WTC11 (cell line): ENCODE data around the gene TAF1L. TPM values are rescaled to one million over a fixed set of nuclear protein-coding genes. Genes with fewer than 3 reads are reported as not detected.

Source experiments
- ATAC-seq: fragments of 200-7000 bp; cut with Tn5 transposase; 2 replicates; pipeline ENCODE4 v1.10.0; 2021; ENCODE audit warnings: mild to moderate bottlenecking, moderate library complexity
- CTCF ChIA-PET: fragments of 300-600 bp; sonication (Branson Sonifier 250); formaldehyde crosslinking; loops from one replicate; lab custom pipeline; 2021; ENCODE audit warnings: antibody characterized with exemption; lab: Charles Lee
- POLR2A ChIA-PET: fragments of 350-600 bp; sonication (Branson Sonifier 250); formaldehyde crosslinking; loops from one replicate; lab custom pipeline; 2021; ENCODE audit warnings: antibody characterized with exemption; lab: Charles Lee
- DNase-seq: peaks from one replicate; pipeline ENCODE4 v3.0.0; 2021; ENCODE audit warnings: low spot score
- H3K27ac Mint-ChIP-seq: 2 replicates; pipeline ENCODE4 v1.8.0; 2021; ENCODE audit warnings: mixed read lengths
- H3K27me3 Mint-ChIP-seq: 2 replicates; pipeline ENCODE4 v1.8.0; 2021; ENCODE audit warnings: low read depth, mild to moderate bottlenecking, moderate library complexity, mixed read lengths
- H3K36me3 Mint-ChIP-seq: 2 replicates; pipeline ENCODE4 v1.8.0; 2021; ENCODE audit warnings: mixed read lengths
- H3K4me1 Mint-ChIP-seq: 2 replicates; pipeline ENCODE4 v1.8.0; 2022; ENCODE audit warnings: mixed read lengths
- H3K4me3 Mint-ChIP-seq: 2 replicates; pipeline ENCODE4 v1.8.0; 2021; ENCODE audit warnings: mild to moderate bottlenecking, moderate library complexity, mixed read lengths
- H3K9me3 Mint-ChIP-seq: 2 replicates; pipeline ENCODE4 v1.8.0; 2021; ENCODE audit warnings: mixed read lengths
- ATF3 ChIP-seq: sonication (generic); formaldehyde crosslinking; conservative IDR thresholded peaks from 2 replicates; pipeline ENCODE4 v1.8.1; 2022; ENCODE audit warnings: mild to moderate bottlenecking, missing genetic modification reagents
- CBFB ChIP-seq: sonication (generic); formaldehyde crosslinking; IDR thresholded peaks from 2 replicates; pipeline ENCODE4 v1.8.1; 2022; ENCODE audit warnings: mild to moderate bottlenecking, low read depth, missing genetic modification reagents
- FOXK1 ChIP-seq: sonication (generic); formaldehyde crosslinking; IDR thresholded peaks from 2 replicates; pipeline ENCODE4 v1.8.0; 2022; ENCODE audit warnings: mild to moderate bottlenecking, moderate library complexity, missing genetic modification reagents
- HMGXB4 ChIP-seq: sonication (generic); formaldehyde crosslinking; IDR thresholded peaks from 2 replicates; pipeline ENCODE4 v1.8.1; 2023; ENCODE audit warnings: mild to moderate bottlenecking, moderate library complexity, missing genetic modification reagents
- JUN ChIP-seq: sonication (generic); formaldehyde crosslinking; IDR thresholded peaks from 2 replicates; pipeline ENCODE4 v1.8.0; 2023; ENCODE audit warnings: mild to moderate bottlenecking, missing genetic modification reagents
- MXD4 ChIP-seq: fragments of 250-450 bp; sonication (Bioruptor Pico); IDR thresholded peaks from 2 replicates; pipeline ENCODE4 v1.8.0; 2021; ENCODE audit warnings: mild to moderate bottlenecking, moderate library complexity, borderline replicate concordance
- NR2C2 ChIP-seq: sonication (generic); formaldehyde crosslinking; IDR thresholded peaks from 2 replicates; pipeline ENCODE4 v1.8.0; 2022; ENCODE audit warnings: mild to moderate bottlenecking, missing genetic modification reagents
- NR3C1 ChIP-seq: sonication (generic); formaldehyde crosslinking; conservative IDR thresholded peaks from 2 replicates; pipeline ENCODE4 v1.8.1; 2023; ENCODE audit warnings: low read depth, mild to moderate bottlenecking, missing genetic modification reagents
- OVOL2 ChIP-seq: fragments of 250-450 bp; sonication (Bioruptor Pico); IDR thresholded peaks from 2 replicates; pipeline ENCODE4 v1.9.0; 2021; ENCODE audit warnings: mild to moderate bottlenecking, borderline replicate concordance
- RELA ChIP-seq: sonication (generic); formaldehyde crosslinking; IDR thresholded peaks from 2 replicates; pipeline ENCODE4 v1.8.1; 2022; ENCODE audit warnings: missing genetic modification reagents, mild to moderate bottlenecking, borderline replicate concordance
- STAT6 ChIP-seq: sonication (generic); formaldehyde crosslinking; conservative IDR thresholded peaks from 2 replicates; pipeline ENCODE4 v1.8.1; 2023; ENCODE audit warnings: mild to moderate bottlenecking, low read depth, missing genetic modification reagents, moderate library complexity
- TEAD1 ChIP-seq: sonication (generic); formaldehyde crosslinking; IDR thresholded peaks from 2 replicates; pipeline ENCODE4 v1.8.0; 2022; ENCODE audit warnings: mild to moderate bottlenecking, missing genetic modification reagents
- TEAD4 ChIP-seq: sonication (generic); formaldehyde crosslinking; IDR thresholded peaks from 2 replicates; pipeline ENCODE4 v1.8.0; 2022; ENCODE audit warnings: mild to moderate bottlenecking, missing genetic modification reagents
- TP53 ChIP-seq: sonication (generic); formaldehyde crosslinking; IDR thresholded peaks from 2 replicates; pipeline ENCODE4 v1.8.1; 2023; ENCODE audit warnings: mild to moderate bottlenecking, missing genetic modification reagents
- ZBTB21 ChIP-seq: sonication (generic); formaldehyde crosslinking; IDR thresholded peaks from 2 replicates; pipeline ENCODE4 v1.8.1; 2023; ENCODE audit warnings: mild to moderate bottlenecking, missing genetic modification reagents, borderline replicate concordance
- ZMAT4 ChIP-seq: fragments of 250-450 bp; sonication (Bioruptor Pico); IDR thresholded peaks from 2 replicates; pipeline ENCODE4 v1.9.0; 2021; ENCODE audit warnings: mild to moderate bottlenecking
- ZNF317 ChIP-seq: sonication (generic); formaldehyde crosslinking; IDR thresholded peaks from 2 replicates; pipeline ENCODE4 v1.8.1; 2023; ENCODE audit warnings: low read depth, mild to moderate bottlenecking, moderate library complexity, missing genetic modification reagents, borderline replicate concordance
- ZNF416 ChIP-seq: fragments of 250-450 bp; sonication (Bioruptor Pico); IDR thresholded peaks from 2 replicates; pipeline ENCODE4 v1.9.0; 2021; ENCODE audit warnings: mild to moderate bottlenecking, inconsistent platforms
- ZNF423 ChIP-seq: fragments of 250-450 bp; sonication (Bioruptor Pico); IDR thresholded peaks from 2 replicates; pipeline ENCODE4 v2.1.2; 2022; ENCODE audit warnings: mild to moderate bottlenecking, moderate library complexity
- ZNF425 ChIP-seq: fragments of 250-450 bp; sonication (Bioruptor Pico); conservative IDR thresholded peaks from 2 replicates; pipeline ENCODE4 v1.9.0; 2021; ENCODE audit warnings: mild to moderate bottlenecking
- total RNA-seq: library from RNA; stranded (reverse); gene quantifications from 3 replicates; pipeline ENCODE4 v1.2.3, GENCODE V29; 2021

TAF1L gene
- total RNA-seq, 1 experiment from 2014 or later = 0.09 TPM

GRCh38 chr9:32663741-32664140 lies 28.3 kb upstream of the TAF1L start:
- Mint-ChIP-seq H3K4me3 (no peak overlapping the region), H3K27ac (no peak overlapping the region), H3K36me3 (peaks cover 16% of the 10 kb centered on the region)
- TF ChIP-seq CBFB (CRISPR knock-in tag) = no peak
- no peak for TF ChIP-seq OVOL2 (CRISPR knock-in tag)
- TF ChIP-seq ATF3 = no peak
- no peak for TF ChIP-seq NR2C2 (CRISPR knock-in tag)
- TF ChIP-seq ZNF425 = no peak
- TF ChIP-seq JUN (CRISPR knock-in tag) = no peak
- no peak for TF ChIP-seq STAT6 (CRISPR knock-in tag)
- TF ChIP-seq NR3C1 = no peak
- TF ChIP-seq TEAD4 (CRISPR knock-in tag) = no peak
- no peak for TF ChIP-seq FOXK1 (CRISPR knock-in tag)
- no peak for TF ChIP-seq RELA (CRISPR knock-in tag)
- no peak for TF ChIP-seq ZNF423 (CRISPR knock-in tag)
- no peak for TF ChIP-seq ZNF416
- no peak for TF ChIP-seq ZBTB21 (CRISPR knock-in tag)
- no peak for TF ChIP-seq TEAD1
- TF ChIP-seq, all 79 proteins: peak for 0
- H3K4me1 Mint-ChIP-seq = no peaks in the 10 kb centered on the region
- peaks cover 33% of the 10 kb centered on the region for H3K9me3 Mint-ChIP-seq
- H3K27me3 Mint-ChIP-seq = peaks cover 7% of the 10 kb centered on the region
- ATAC-seq (no peak), DNase-seq (no peak)
- CTCF ChIA-PET = no interaction called here
- POLR2A ChIA-PET = no interaction called here

DNA sequence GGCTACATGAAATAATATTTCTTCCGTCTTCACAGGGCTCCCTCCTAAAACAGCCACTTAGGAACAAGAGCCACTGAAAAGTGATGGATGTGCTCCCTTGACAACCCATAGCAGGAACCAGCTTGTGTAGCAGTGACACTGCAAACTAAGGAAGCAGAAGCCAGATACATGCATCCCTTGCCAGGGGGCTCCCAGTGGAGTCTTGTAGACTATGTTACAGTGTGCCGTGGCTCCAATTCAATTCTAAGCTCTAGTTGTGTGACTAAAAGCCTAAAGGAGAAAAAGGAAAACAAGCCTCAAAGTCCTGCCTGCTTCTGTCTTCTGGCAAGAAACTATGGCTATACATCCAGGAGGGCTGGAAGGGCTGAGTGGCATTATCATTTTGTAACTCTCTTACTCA lies 12.2 kb upstream of the TAF1L start:
- Mint-ChIP-seq H3K4me1 (no peaks in the 10 kb centered on the region), H3K27ac (no peak overlapping the region), H3K36me3 (no peaks in the 10 kb centered on the region), H3K9me3 (peaks cover 30% of the 10 kb centered on the region), H3K27me3 (peaks cover 6% of the 10 kb centered on the region; the same call in 1 of the 2 replicates), H3K4me3 (no peak overlapping the region)
- ChIA-PET POLR2A (no interaction called here), CTCF (no interaction called here)
- TF ChIP-seq ZNF317 (CRISPR knock-in tag) = no peak
- TF ChIP-seq ZMAT4 (CRISPR knock-in tag) = no peak
- TF ChIP-seq TP53 (CRISPR knock-in tag) = no peak
- TF ChIP-seq MXD4 = no peak
- no peak for TF ChIP-seq HMGXB4
- ATAC-seq = no peak
- no peak for DNase-seq
